HTR-8/SVneo (cell line): ENCODE measurements around the gene ORM1.
A peak's percentile ranks its signal among the peaks of the same experiment; 100 is the strongest.
"Not testable (repeated sequence)": the region's sequence is repeated elsewhere in the genome, so short reads cannot be mapped to it uniquely, and the experiment has no call there.

Experiments used
- DNase-seq: peaks from one replicate; pipeline ENCODE4 v3.0.0; 2011; ENCODE audit warnings: low spot score, mixed read lengths; ENCODE audit not compliant: insufficient read length
- FAIRE-seq: peaks from 2 replicates; lab custom pipeline; 2011; peaks lifted over from hg19 to GRCh38; lab: Jason Lieb, UNC

ORM1 gene

GRCh38 chr9:114320710-114321109, 2.2 kb upstream of the ORM1 start:
- DNase-seq, FAIRE-seq: not testable (repeated sequence)

- no peak for DNase-seq
- FAIRE-seq = no peak
Measured at GRCh38 chr9:114321759-114322158, 1.1 kb upstream of the ORM1 start.

GRCh38 chr9:114322160-114322818, 609 bp upstream of the ORM1 start:
- not testable (repeated sequence) for FAIRE-seq, DNase-seq

GRCh38 chr9:114323849-114324248, 951 bp downstream of the ORM1 start:
- FAIRE-seq, DNase-seq: not testable (repeated sequence)

GRCh38 chr9:114324492-114324891, 1.6 kb downstream of the ORM1 start:
- no peak for FAIRE-seq

GRCh38 chr9:114324965-114325364, 2.1 kb downstream of the ORM1 start:
- not testable (repeated sequence) for DNase-seq, FAIRE-seq

More at GRCh38 chr9:114324492-114324891, 1.6 kb downstream of the ORM1 start:
- DNase-seq = no peak

GRCh38 chr9:114325684-114326254, 2.9 kb downstream of the ORM1 start:
- FAIRE-seq, DNase-seq: not testable (repeated sequence)

- FAIRE-seq = no peak
- DNase-seq = no peak
Measured at GRCh38 chr9:114327749-114328148, 4.9 kb downstream of the ORM1 start.

- not testable (repeated sequence) for FAIRE-seq
Measured at GRCh38 chr9:114328357-114328820, 5.5 kb downstream of the ORM1 start.

GRCh38 chr9:114328937-114329624, 6.2 kb downstream of the ORM1 start:
- not testable (repeated sequence) for DNase-seq, FAIRE-seq

More at GRCh38 chr9:114328357-114328820, 5.5 kb downstream of the ORM1 start:
- not testable (repeated sequence) for DNase-seq

- not testable (repeated sequence) for DNase-seq, FAIRE-seq
Measured at GRCh38 chr9:114329625-114330022, 6.7 kb downstream of the ORM1 start, which contains the start of gene ORM2. TSS of gene ORM2 (plus strand) at chr9:114329869. CDS start at chr9:114329905, 36 bp downstream.

- DNase-seq (no peak), FAIRE-seq (no peak)
Measured at GRCh38 chr9:114330636-114331035, 7.7 kb downstream of the ORM1 start.

- FAIRE-seq = peak; percentile 46
- DNase-seq = not testable (repeated sequence)
Measured at GRCh38 chr9:114331229-114332195, 8.6 kb downstream of the ORM1 start.

GRCh38 chr9:114332474-114333040, 9.7 kb downstream of the ORM1 start:
- not testable (repeated sequence) for FAIRE-seq

GRCh38 chr9:114333718-114334117, 10.8 kb downstream of the ORM1 start:
- not testable (repeated sequence) for FAIRE-seq

More at GRCh38 chr9:114332474-114333040, 9.7 kb downstream of the ORM1 start:
- not testable (repeated sequence) for DNase-seq

GRCh38 chr9:114334490-114334889, 11.6 kb downstream of the ORM1 start:
- FAIRE-seq (no peak), DNase-seq (no peak)

More at GRCh38 chr9:114333718-114334117, 10.8 kb downstream of the ORM1 start:
- DNase-seq = not testable (repeated sequence)

GRCh38 chr9:114335745-114336144, 12.8 kb downstream of the ORM1 start:
- FAIRE-seq (no peak), DNase-seq (no peak)

- FAIRE-seq = no peak
- no peak for DNase-seq
Measured at GRCh38 chr9:114336157-114336556, 13.3 kb downstream of the ORM1 start.
